Stimulated activated CD8-positive, alpha-beta memory T cell treated with anti-CD3 and anti-CD28 coated beads, Interleukin-4, amount 100 ng/mL, for 1 hour (primary cell): ENCODE measurements around the gene MAD2L1.

Experiments
- DNase-seq, 2 donors: peaks; one replicate each; pipeline ENCODE4 v3.0.0-alpha.2; 2020; ENCODE audit warnings: low read depth in 2 of 2, low spot score in 1 of 2

Gene MAD2L1

DNA sequence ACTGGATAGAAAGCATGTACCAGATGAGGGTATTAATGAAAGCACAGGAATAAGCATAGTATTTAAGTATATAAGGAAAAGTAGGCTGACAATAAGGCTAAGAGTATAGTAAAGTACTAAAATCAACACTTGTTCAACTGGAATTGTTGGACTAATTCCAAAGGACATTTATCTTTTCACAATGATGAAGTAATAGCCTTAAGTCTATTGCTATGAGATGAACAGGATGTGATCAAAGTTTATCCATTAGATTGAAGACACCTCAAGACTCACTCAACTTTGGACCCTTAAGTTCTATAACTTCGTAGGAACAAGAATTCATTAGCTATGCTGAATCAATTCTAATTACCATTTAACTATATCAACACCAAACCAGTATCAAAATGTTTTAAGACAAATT, 7.6 kb downstream of the MAD2L1 start:
- DNase-seq = no peak

DNA sequence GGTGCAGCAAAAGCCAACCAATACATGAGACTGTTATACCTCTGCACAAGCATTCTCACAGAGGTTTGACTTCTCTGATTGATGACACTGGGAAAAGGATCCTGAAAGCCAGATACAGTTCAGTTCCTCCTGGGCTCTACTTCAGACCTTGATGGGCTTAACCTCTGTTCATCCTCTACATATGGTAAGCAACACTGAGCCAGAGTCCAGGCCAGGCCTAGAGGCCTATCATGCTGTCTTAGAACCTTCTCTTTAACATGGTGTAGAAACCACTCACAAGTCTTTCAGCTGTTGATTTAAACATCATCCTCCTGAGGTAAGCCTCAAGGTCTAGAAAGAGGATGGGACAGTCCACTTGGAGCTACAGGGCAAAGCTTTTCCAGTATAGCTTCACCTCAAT, 9.2 kb downstream of the MAD2L1 start:
- DNase-seq = no peak

DNA sequence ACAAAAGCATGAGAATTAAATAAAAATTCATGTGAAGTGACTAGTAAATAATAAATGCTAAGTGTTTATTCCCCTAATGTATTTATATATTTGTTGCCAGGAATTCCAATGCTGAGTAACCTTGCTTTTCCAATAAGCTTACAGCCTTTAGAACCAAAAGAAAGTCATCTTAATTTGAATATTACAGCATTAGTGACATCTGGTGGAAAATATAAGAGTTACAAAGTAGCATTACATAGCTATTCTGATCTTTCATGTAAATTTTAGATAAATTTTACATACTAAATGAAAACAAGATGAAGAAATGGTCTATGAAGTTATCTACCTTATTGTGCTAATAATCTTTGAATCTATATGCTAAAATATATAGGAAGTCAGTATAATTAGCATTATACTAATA, 10.4 kb downstream of the MAD2L1 start:
- no peak for DNase-seq

DNA sequence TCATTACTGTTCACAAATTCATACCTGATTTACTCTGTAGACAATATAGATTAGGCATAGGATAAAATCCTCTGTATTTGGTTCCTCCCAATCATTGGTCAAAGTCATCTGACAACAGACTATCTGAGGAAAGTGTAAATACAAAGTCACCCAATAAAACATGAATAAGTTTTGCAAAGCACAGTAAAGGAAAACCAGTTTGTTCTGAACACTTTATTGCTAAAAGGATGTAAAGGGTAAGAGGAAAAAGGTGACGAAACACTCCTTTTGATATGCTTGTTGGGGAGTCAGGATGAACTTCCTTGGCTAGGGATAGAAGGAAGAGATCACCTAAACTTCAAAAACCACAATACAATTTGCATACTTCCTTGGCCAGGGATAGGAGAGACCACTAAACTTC, 10.9 kb downstream of the MAD2L1 start:
- DNase-seq = no peak

DNA sequence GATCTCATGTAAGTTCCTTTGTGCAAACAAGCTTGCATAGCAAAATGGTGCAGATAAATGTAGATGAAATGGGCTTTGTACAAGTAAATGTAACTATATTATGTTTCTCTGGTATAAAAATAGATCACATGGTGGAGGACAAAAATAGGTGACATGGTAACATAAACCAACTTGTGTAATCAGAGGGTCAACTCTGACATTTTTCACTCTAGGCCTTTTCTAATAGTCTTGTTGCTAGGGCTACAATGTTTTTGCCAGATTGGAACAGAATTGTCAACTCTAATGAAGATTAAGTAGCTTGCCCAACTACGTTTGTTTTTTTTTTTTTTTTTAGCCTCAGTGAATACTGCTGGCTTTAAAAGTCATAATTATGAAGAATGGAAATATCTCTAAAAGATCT, 11.5 kb downstream of the MAD2L1 start:
- DNase-seq = no peak

DNA sequence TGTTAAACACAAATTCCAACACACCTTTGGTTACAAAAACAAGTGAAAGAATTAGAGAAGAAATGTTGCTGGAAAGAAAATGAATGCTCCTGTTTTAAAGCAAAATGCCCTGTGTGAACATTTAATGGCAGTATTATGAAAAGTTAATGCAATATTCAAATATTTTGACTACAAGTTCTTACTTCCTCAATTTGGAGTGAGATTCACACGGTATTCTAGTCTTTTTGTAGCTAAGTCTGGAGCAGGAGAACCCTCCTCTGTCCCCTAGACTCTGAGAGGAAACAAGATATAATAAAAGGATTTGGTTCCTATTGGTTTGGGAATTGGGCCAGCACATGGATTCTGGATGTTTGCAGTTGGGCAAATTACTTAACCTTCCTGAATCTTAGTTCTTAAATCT, 12.7 kb downstream of the MAD2L1 start:
- DNase-seq = no peak

DNA sequence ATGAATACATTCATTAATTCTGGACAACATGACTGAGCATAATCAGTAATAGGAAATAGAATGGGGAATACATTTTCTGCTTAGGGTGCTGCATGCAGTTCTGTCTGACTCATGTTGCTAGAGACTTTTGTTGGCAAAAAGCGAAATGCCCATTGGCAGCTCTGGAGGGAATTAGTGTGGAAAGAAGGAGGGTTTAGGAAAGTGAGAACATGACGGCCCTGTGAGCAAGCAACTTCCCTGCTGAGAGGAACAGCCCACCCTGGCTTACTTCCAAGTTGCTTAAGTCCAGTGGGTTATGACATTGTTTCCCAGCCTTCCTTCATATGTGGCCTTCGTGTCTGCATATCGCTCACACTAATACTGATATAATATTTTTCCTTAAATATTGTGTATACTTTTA, 13.8 kb downstream of the MAD2L1 start:
- DNase-seq = no peak

DNA sequence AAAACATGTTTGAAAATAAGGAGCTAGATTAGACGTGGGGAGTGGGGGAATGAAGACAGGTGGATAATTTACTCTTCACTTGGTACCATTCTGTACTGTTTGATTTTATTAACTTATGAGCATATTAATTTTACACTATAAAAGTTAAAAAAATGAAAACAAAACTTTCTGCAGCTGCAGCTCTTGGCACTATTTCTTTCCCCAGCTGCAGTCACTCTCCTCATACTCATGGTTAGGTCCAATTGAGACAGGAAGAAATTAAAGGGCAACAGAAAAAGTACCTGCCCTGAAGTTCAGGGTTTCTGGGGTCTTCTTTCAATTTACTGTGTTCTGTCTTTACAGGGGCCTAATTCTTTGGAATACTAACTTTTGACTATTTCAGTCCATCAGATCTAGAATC, 15.4 kb downstream of the MAD2L1 start:
- no peak for DNase-seq

DNA sequence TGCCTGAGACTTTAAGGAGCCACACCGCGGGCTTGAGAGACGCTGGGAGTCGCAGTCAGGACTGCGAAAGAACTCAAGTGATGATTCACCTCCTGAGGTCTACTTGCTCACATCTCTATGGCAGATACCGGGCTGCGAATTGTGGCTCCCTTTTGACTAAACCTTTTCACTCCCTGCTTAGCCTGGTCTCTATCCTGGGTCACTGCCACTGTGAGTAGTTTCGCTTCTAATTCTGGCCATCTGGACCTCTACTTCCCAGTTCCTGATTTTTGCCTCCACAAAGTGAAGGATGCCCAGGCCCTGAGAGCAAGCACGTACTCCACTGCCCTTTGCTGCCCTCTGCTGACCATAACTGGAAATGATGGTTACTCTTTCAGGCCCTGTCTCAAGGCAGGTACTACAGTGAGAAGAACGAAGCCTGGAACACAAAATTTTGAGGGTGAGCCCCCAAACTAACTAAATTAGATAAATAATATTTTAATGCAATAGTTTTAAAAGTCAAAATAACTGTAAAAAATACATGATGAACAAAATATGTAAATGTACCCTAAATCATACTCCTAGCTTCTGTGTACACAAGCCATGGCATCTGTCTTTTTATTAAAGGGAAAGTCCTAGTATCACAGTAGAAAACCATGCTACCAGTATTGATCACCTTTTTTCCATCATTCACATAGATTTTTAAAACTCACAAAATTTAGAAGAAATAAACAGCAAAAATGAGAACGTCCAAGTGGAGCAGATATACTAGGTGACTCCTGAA, 16.7 kb downstream of the MAD2L1 start:
- peak; percentile 39 to 46 for DNase-seq

DNA sequence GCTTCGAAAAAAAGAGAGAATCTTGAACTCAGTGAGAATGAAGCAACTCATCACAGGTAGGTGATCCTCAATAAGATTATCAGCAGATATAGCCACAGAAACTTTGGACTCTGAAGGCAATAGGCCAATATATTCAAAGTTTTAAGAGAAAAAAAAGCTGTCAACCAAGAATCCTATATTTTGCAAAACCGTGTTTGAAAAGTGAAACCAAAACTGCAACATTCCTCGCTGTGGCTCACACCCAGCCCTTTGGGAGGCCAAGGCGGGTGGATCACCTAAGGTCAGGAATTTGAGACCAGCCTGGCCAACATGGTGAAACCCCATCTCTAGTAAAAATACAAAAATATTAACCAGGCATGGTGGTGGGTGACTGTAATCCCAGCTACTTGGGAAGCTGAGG, 22.8 kb downstream of the MAD2L1 start:
- DNase-seq = no peak

DNA sequence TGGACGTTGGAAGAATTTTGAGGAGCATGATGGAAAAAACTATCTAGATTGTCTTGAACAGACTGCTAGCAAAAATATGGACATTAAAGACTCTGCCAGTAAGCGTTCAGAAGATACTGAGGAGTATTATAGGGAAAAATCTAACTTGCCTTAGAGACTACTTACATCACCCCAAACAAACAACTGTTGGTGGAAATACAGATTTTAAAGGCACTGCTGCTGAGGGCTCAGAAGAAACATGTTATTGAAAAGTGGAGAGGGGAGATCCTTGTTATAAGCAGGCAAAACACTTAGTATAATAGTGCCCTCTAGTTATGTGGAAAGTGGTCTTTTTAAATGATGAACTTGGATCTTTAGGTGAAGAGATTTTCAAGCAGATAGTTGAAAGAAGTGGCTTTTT, 29.2 kb downstream of the MAD2L1 start:
- no peak for DNase-seq

DNA sequence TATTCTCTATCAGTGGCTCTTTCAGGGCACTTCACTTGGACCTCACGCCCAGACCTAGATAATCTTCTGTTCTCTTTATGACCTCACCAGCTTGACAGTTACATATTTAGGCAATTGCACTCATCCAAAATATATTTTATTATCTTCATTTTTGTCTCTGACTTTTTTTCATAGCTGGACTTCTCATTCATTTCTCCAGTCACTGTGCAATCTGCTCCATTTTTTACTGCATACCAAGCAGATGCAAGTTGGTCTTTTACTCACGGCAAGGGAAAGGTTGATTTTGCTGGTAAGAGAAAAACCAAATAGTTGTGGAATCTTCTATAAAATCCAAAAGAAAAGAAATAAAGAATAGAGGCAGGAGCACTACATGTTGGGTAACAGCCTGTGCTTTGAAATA, 31.7 kb downstream of the MAD2L1 start:
- no peak for DNase-seq

DNA sequence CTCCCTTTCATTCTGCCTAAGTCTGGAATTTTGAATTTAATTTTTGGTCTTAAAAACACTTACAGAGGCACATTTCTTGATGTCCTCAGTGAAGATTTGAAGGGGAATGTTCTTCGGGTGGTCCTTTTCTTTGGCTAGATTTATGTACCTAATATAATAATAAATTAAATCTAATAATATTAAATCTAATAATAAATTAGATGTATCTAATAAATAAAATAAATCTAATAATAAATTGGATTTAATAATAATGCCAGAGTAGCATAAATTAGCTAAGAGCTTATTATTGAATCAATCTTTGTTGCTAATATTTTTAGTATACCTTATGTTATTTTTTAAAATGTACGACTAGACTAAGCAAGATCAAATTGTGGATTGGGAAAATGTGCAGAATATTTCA, 39.8 kb downstream of the MAD2L1 start:
- no peak for DNase-seq

DNA sequence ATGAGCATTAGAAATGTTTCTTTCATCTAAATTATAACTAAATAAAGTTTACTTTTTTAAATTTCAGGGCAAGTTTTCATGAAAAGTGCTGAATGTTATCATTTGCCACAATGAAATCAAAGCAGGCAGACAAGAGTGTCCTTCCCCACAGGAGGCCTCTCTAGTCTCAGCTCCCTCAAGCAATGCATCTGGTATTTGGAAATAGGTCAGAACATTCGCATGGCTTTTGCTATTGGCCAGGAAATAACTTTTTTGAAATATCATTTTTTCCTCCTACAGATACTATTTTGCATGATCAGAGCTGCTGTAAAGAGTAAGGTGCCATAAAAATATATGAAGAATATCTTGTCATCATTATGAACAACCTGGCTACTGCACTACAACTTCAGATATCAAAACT, 41.1 kb downstream of the MAD2L1 start:
- DNase-seq = no peak

DNA sequence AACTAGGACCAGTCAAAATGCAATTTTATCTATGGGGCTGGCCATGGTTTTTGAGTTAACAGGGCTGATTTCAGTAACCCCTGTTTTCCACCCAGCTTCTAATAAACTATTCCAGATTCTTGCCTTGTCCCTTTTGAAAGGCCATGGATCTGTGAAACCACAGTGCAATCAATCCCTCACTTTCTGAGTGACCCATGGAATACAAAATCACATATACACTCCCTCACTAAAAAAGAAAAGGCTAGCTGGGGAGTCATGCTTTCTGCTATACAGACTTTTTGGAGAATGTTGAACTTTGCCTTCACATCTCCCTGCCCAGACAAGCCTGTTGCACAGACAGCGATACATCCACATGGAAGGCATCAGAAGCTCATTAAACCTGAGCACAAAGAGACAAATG, 47.9 kb downstream of the MAD2L1 start:
- no peak for DNase-seq

DNA sequence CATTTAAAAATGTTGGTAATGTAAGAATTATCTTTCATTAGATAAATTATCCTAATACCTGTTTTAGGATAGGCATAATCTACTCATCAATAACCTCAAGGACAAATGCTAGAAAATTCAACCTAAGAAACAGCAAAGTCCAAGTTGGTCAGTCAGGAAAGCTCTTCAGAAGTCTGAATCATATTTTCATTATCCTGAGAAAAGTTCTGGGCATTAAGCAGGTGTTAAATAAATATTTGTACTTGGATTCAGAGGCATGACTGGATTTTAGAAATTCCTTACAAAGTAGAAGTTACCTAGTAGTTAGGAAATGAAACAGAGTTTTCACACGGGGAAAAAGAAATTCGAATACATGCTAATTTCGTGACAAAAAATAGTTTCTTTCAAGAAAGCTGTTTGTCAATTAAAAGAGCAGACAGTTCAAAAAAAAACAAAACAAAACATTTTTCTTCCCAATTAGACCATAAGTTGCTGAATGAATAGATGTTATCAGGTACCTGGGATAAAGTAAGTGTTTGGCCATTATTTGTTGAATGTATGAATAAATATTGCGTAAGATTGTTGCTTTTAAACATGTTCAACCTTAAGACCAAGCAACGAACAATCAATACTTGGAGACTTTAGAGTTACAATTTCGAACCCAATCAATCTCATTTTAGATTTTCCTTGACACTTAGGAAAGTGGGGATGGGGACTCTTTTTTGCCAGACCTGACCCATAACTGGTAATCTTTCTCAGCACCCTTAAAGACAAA, 48.5 kb downstream of the MAD2L1 start:
- DNase-seq = no peak

DNA sequence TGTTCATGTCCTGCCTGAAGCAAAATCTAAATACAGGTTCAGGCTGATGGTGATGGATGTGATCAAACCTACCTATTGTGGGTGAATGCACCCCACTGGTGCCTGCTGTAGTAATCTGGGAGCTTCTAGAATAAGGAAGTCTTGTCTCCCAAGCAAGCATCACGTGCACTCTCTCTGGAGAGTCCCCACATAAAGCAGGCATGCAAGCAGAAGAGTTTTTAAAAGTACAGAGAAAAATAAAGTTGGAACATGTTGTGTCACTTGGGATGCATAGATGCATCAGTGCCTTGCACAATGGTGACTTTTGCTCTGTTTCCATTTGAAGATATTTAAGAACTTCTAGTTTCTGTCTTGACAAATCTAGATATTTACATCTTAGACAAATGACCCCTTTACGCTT, 54.9 kb downstream of the MAD2L1 start:
- no peak for DNase-seq

DNA sequence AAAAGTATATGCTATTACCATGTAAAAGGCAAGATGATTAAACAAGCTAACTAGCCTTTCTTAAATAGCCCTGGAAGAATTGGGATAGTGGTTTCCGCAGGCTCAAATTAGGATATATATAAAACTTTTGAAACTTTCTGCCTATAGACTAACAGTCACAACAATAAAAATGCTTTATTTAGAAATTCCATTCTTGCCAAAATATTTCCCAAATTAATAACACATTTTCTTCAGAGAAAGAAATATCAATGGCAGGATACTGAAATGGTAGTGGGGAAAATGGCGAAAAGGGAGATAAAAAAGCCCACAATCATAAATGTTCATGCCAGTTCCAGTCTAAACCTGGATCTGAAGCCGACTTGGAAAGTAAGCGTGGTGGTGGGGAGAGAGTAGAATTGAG, 56.0 kb downstream of the MAD2L1 start:
- no peak for DNase-seq

DNA sequence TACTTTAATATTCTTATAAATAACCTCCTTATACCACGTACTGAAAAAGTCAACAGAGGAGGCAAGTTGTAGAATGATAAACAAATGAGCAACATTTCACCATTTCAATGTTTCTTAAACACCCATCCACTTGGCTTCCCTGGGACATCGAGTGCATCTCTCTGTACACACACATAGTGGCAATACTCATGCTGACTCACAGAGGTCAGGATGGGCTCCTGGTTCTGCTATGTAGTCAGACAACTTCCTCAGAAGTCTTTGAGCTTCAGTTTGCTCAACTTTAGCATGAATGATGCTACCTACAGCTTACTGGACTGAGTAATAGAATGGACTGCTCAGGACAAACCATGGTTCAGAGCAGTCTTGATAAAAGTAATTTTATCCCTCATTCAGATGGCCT, 56.9 kb downstream of the MAD2L1 start:
- DNase-seq = no peak

DNA sequence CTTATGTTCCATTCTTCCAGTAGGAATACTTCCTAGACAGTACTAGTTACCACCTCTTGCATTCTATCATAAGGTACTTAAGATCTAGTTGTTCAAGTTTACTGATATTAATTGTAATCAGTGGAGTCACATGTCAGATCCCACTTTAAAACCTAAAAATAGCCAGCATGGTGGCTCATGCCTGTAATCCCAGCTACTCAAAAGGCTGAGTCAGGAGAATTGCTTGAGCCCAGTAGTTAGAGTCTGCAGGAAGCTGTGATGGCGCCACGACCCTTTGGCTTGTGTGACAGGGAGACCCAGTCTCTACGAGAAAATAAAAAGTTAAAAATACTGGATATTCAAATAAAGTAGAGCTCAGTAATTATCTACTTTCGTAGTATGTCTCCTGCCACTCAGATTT, 57.7 kb downstream of the MAD2L1 start:
- no peak for DNase-seq

DNA sequence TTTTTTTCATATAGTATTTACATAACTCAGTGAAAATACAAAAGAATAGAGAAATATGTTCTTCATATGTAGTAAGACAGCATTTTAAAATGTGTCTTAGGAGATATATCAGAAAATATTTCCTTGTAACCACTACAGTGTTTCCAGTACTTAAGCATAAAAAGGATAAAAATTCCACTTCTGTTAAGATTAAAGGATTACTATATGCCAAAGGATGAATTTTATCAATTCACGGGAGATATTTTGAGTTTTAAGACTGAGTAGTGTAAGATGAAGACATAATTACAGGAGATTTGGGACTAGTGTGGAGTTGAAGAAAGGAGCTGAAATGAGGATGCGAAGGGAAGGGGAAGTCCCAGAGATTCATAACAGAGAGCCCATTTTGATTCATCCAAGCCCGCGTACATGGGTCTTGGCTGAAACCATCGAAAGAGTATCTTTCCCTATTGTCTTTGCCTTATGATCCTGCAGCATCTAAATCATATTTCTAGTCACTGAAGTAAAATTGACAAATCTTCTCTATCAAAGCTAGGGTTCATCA, 58.7 kb downstream of the MAD2L1 start:
- no peak for DNase-seq

DNA sequence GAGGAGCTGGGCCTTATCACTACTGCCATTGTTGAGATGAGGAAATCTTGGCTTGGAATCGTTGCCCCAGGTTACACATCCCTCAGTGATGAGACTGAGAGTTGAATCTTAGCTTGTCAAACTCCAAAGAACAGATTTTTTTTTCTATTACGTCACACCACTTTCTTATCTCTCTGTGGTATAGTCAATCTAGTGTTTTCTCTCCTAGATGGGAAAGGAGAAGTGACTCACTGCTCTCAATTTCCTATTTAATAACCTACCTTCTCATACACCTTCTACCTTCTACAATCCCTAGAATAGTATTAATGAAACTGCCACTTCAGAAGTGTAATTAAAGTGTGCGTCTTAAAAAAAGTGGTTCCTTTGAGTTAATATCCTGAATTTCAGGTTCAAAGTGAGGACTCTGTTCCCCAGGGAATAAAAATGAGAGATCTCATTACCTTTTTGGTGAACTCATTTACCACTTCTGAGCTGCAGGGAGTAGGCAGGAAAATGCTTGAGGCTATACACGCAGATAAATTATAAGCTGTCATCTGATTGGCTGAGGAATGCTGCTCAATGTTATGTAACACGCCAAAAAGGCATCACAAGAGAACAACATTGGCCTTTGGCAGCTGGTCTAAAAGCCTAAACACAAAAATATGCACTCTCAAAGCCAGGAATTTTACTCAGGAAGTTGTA, 59.3 kb downstream of the MAD2L1 start:
- no peak for DNase-seq
